ENCODE data around the gene RBM6. TPM values are rescaled to one million over a fixed set of nuclear protein-coding genes. Genes with fewer than 3 reads are reported as not detected.

RBM6 gene
- total and polyA plus RNA-seq, 2 donors (not counting 1 experiment from before 2014, with no cell fraction given): 40.1 to 46.1 TPM

- Histone ChIP-seq H3K27me3 (ENCODE audit: control insufficient read depth, insufficient read depth, low read length) (no peaks in the 10 kb centered on the region), H3K79me2 (ENCODE audit: control insufficient read depth, insufficient read depth, low read length) (no peaks in the 10 kb centered on the region), H4K20me1 (ENCODE audit: control insufficient read depth, extremely low read depth, insufficient read depth, low read length) (no peaks in the 10 kb centered on the region), H3K36me3 (ENCODE audit: control insufficient read depth, insufficient read depth, low read length) (peaks cover 2% of the 10 kb centered on the region), H3K27ac (ENCODE audit: insufficient read depth, low read length) (no peak overlapping the region), H2AFZ (ENCODE audit: low read length) (no peak overlapping the region), H3K4me2 (ENCODE audit: extremely low read depth, insufficient read depth, low read length) (no peak overlapping the region), H3K4me3 (replicated peaks in 1 of 4; ENCODE audit: control extremely low read depth in 1 of 4, insufficient read depth in 1 of 4, low read depth in 3 of 4, low read length in 4 of 4) (no peak overlapping the region), H3K9me3 (ENCODE audit: control insufficient read depth, insufficient read depth, low read depth, low read length) (no peaks in the 10 kb centered on the region), H3K4me1 (ENCODE audit: control insufficient read depth, extremely low read depth, insufficient read depth, low read length) (peaks cover 10% of the 10 kb centered on the region), H3K9ac (ENCODE audit: insufficient read depth, low read length) (no peak overlapping the region)
- no peak for TF ChIP-seq EZH2 (IDR thresholded peaks at IDR 0.05; ENCODE audit: low read length, missing control alignments)
- no peak for TF ChIP-seq CTCF (conservative IDR thresholded peaks at IDR 0.05 in 1 of 2, IDR thresholded peaks at IDR 0.05 in 1 of 2; ENCODE audit: low read depth in 1 of 2, low read length in 2 of 2)
- no peak for DNase-seq (ENCODE audit: low read depth in 2 of 2)
Measured at GRCh38 chr3:50047426-50047825, 107.5 kb downstream of the RBM6 start.

GRCh38 chr3:50050361-50050760 lies 110.4 kb downstream of the RBM6 start:
- H3K9ac ChIP-seq (ENCODE audit: insufficient read depth, low read length): no peak overlapping the region
- H3K4me2 ChIP-seq (ENCODE audit: extremely low read depth, insufficient read depth, low read length): peak overlapping the region; percentile 49
- no peaks in the 10 kb centered on the region for H3K27me3 ChIP-seq (ENCODE audit: control insufficient read depth, insufficient read depth, low read length)
- peaks cover 2% of the 10 kb centered on the region for H3K36me3 ChIP-seq (ENCODE audit: control insufficient read depth, insufficient read depth, low read length)
- H2AFZ ChIP-seq (ENCODE audit: low read length): no peak overlapping the region
- H3K4me1 ChIP-seq (ENCODE audit: control insufficient read depth, extremely low read depth, insufficient read depth, low read length): peaks cover 10% of the 10 kb centered on the region
- no peak for TF ChIP-seq EZH2 (IDR thresholded peaks at IDR 0.05; ENCODE audit: low read length, missing control alignments)
- TF ChIP-seq CTCF (conservative IDR thresholded peaks at IDR 0.05 in 1 of 2, IDR thresholded peaks at IDR 0.05 in 1 of 2; ENCODE audit: low read depth in 1 of 2, low read length in 2 of 2): no peak
- peak; percentile 79 to 87 for DNase-seq (ENCODE audit: low read depth in 2 of 2)
- H4K20me1 ChIP-seq (ENCODE audit: control insufficient read depth, extremely low read depth, insufficient read depth, low read length): no peaks in the 10 kb centered on the region
- peak overlapping the region; percentile 62 for H3K27ac ChIP-seq (ENCODE audit: insufficient read depth, low read length)
- no peaks in the 10 kb centered on the region for H3K9me3 ChIP-seq (ENCODE audit: control insufficient read depth, insufficient read depth, low read depth, low read length)
- no peak overlapping the region for H3K4me3 ChIP-seq (replicated peaks in 1 of 4; ENCODE audit: control extremely low read depth in 1 of 4, insufficient read depth in 1 of 4, low read depth in 3 of 4, low read length in 4 of 4)
- H3K79me2 ChIP-seq (ENCODE audit: control insufficient read depth, insufficient read depth, low read length): no peaks in the 10 kb centered on the region

GRCh38 chr3:50057756-50058155 lies 117.8 kb downstream of the RBM6 start:
- Histone ChIP-seq H4K20me1 (ENCODE audit: control insufficient read depth, extremely low read depth, insufficient read depth, low read length) (no peaks in the 10 kb centered on the region), H3K4me1 (ENCODE audit: control insufficient read depth, extremely low read depth, insufficient read depth, low read length) (no peaks in the 10 kb centered on the region), H3K4me2 (ENCODE audit: extremely low read depth, insufficient read depth, low read length) (no peak overlapping the region), H3K9ac (ENCODE audit: insufficient read depth, low read length) (no peak overlapping the region), H3K36me3 (ENCODE audit: control insufficient read depth, insufficient read depth, low read length) (peaks cover 3% of the 10 kb centered on the region), H2AFZ (ENCODE audit: low read length) (no peak overlapping the region), H3K27me3 (ENCODE audit: control insufficient read depth, insufficient read depth, low read length) (no peaks in the 10 kb centered on the region), H3K9me3 (ENCODE audit: control insufficient read depth, insufficient read depth, low read depth, low read length) (no peaks in the 10 kb centered on the region), H3K79me2 (ENCODE audit: control insufficient read depth, insufficient read depth, low read length) (no peaks in the 10 kb centered on the region), H3K4me3 (replicated peaks in 1 of 4; ENCODE audit: control extremely low read depth in 1 of 4, insufficient read depth in 1 of 4, low read depth in 3 of 4, low read length in 4 of 4) (no peak overlapping the region), H3K27ac (ENCODE audit: insufficient read depth, low read length) (no peak overlapping the region)
- DNase-seq (ENCODE audit: low read depth in 2 of 2): no peak
- TF ChIP-seq EZH2 (IDR thresholded peaks at IDR 0.05; ENCODE audit: low read length, missing control alignments) (no peak), CTCF (conservative IDR thresholded peaks at IDR 0.05 in 1 of 2, IDR thresholded peaks at IDR 0.05 in 1 of 2; ENCODE audit: low read depth in 1 of 2, low read length in 2 of 2) (no peak)

Measured in fibroblast of lung (primary cell).